ENCODE measurements around the gene IKZF2.

Gene IKZF2

GRCh38 chr2:213004197-213004821 lies 147.1 kb downstream of the IKZF2 start:
- TF ChIP-seq, protein P1, sequence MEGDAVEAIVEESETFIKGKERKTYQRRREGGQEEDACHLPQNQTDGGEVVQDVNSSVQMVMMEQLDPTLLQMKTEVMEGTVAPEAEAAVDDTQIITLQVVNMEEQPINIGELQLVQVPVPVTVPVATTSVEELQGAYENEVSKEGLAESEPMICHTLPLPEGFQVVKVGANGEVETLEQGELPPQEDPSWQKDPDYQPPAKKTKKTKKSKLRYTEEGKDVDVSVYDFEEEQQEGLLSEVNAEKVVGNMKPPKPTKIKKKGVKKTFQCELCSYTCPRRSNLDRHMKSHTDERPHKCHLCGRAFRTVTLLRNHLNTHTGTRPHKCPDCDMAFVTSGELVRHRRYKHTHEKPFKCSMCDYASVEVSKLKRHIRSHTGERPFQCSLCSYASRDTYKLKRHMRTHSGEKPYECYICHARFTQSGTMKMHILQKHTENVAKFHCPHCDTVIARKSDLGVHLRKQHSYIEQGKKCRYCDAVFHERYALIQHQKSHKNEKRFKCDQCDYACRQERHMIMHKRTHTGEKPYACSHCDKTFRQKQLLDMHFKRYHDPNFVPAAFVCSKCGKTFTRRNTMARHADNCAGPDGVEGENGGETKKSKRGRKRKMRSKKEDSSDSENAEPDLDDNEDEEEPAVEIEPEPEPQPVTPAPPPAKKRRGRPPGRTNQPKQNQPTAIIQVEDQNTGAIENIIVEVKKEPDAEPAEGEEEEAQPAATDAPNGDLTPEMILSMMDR (IDR thresholded peaks at IDR 0.05; ENCODE audit: low read depth, low read length) = no peak
- DNase-seq (ENCODE audit: low read depth, low spot score) = no peak
- no peak overlapping the region for H3K4me3 ChIP-seq (ENCODE audit: low read depth, low read length)
- in situ Hi-C loops (cut with HindIII; ENCODE audit: low sequenced_read_pairs) = no loop called here

DNA sequence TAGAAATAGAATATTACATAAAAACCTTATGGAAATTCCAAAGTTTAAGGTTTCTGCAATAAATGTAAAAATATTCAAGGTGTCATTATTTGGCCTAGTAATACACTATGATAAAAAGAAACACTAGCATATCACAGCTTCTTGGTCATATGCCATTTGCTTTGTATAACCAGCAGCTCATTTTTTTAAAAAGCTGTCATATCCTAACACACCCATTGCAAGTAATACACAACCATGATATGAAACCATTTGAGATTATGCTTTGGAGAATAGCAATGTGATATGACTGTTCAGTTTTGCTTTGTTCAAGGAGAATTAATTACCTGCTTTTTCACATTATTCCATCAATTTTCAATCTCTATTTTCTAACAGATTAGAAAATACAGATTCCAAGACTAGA lies 149.0 kb downstream of the IKZF2 start:
- DNase-seq (ENCODE audit: low read depth, low spot score) = no peak
- TF ChIP-seq, protein P1 (IDR thresholded peaks at IDR 0.05; ENCODE audit: low read depth, low read length) = no peak
- H3K4me3 ChIP-seq (ENCODE audit: low read depth, low read length) = no peak overlapping the region
- in situ Hi-C loops (cut with HindIII; ENCODE audit: low sequenced_read_pairs) = no loop called here

DNA sequence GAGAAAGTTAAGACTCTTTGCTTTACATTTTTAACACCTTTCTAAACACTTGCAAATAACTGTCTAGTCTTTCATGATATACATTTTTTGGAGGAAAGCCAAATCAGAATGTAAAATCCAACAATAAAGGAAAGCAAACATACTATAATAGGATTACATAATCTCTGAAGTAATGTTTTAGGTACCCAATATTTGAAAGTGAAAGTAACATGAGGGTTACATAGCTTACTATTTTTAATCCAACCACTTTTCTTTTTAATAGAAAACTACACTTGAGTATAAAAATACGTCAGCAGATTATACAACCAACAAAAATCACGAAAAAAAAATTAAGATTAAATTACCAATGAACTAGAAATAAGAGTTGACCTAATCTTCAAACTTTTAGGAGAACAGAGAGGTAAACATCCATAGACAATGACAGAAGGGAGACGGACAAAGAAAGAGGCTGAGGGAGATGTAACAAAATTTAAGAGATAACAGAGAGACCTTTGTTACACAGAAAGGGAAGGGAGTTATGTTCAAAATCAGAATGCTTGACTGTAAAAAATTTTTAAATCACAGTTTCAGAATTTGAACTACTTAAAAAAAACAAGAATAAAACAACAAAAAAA lies 150.0 kb downstream of the IKZF2 start:
- in situ Hi-C loops (cut with HindIII; ENCODE audit: low sequenced_read_pairs) = no loop called here
- H3K4me3 ChIP-seq (ENCODE audit: low read depth, low read length) = no peak overlapping the region
- TF ChIP-seq, protein P1 (IDR thresholded peaks at IDR 0.05; ENCODE audit: low read depth, low read length) = no peak
- peak; percentile 23 for DNase-seq (ENCODE audit: low read depth, low spot score)

DNA sequence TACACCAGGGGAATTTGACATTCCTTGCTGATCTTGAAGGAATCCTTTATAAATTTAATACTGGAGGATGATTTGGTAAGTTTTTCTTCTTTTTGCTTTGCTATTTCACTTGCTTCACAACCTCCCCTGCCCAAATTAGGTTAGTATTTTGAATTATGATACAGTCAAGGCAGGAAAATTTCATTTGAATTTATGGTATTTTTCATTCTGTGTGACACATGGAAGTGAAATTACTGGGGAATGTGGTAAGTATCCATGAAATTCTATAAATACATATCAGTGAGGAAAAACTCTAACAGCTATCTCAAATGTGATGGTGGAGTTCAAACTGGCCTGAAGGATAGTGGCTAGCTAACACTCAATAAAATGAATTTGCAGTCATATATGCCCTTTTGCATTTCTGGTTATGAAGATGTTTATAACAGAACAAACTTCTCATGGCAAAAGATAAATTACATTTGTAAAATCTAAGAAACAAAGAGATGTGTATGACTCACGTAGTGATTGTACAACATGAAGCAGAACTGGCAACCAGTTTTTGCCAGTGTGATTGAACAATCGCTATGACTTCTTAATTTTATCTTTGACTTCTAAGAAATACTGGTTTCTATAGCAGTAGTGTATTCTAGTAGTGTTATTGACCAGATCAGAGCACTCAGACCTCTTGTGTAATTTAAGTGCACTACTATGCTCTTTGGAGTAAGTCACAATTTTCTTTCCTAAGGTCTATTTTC lies 152.6 kb downstream of the IKZF2 start:
- DNase-seq (ENCODE audit: low read depth, low spot score) = peak; percentile 41
- no peak overlapping the region for H3K4me3 ChIP-seq (ENCODE audit: low read depth, low read length)
- in situ Hi-C loops (cut with HindIII; ENCODE audit: low sequenced_read_pairs) = no loop called here
- TF ChIP-seq, protein P1 (IDR thresholded peaks at IDR 0.05; ENCODE audit: low read depth, low read length) = no peak

DNA sequence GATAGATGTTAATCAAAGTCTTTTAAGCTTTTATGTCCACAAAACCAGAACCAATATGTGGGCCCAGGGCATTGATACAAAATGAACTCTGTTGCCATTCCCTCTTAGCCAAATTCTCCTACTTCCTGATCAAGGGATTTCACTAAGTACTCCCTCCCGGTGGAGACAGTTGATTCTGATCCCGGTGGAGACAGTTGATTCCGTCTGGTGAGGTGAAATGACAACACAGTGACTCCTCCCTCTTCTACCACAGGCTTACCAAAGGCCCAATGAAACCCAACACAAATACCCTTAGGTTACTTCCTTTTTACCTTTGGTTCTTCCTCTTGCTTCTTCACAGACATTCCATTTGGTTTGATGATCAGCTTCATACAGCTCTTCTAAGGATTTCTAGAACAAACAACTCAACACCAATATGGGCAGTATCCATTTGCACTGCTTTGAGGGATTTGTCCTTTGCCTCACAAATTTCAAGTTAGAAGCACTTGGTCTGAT lies 153.8 kb downstream of the IKZF2 start:
- in situ Hi-C loops (cut with HindIII; ENCODE audit: low sequenced_read_pairs) = no loop called here
- no peak overlapping the region for H3K4me3 ChIP-seq (ENCODE audit: low read depth, low read length)
- DNase-seq (ENCODE audit: low read depth, low spot score) = no peak
- TF ChIP-seq, protein P1 (IDR thresholded peaks at IDR 0.05; ENCODE audit: low read depth, low read length) = no peak

- H3K4me3 ChIP-seq (ENCODE audit: low read depth, low read length) = no peak overlapping the region
- DNase-seq (ENCODE audit: low read depth, low spot score) = peak; percentile 62
- in situ Hi-C loops (cut with HindIII; ENCODE audit: low sequenced_read_pairs) = no loop called here
- TF ChIP-seq, protein P1 (IDR thresholded peaks at IDR 0.05; ENCODE audit: low read depth, low read length) = no peak
Measured at GRCh38 chr2:212995920-212996319, 155.5 kb downstream of the IKZF2 start.

Measured in astrocyte of the spinal cord (primary cell).